Activated gamma-delta T cell treated with anti-CD3 and anti-CD28 coated beads, Interleukin-2, amount 50 U/mL, for 16 hours (primary cell): Measurements from ENCODE around the gene VPS33A.
"Not testable (repeated sequence)": the region's sequence is repeated elsewhere in the genome, so short reads cannot be mapped to it uniquely, and the experiment has no call there.

Experiments used
- DNase-seq: peaks from one replicate; pipeline ENCODE4 v3.0.0-alpha.2; 2020; ENCODE audit warnings: low read depth

VPS33A gene

GRCh38 chr12:122266230-122266901, at the start of gene VPS33A:
Gene VPS33A, minus strand, starts transcription at chr12:122266494. Its CDS starts 86 bp downstream, at chr12:122266408.
- peak; percentile 89 for DNase-seq

GRCh38 chr12:122312926-122313325, 46.6 kb upstream of the VPS33A start:
- no peak for DNase-seq

- DNase-seq = no peak
Measured at GRCh38 chr12:122311696-122312095, 45.4 kb upstream of the VPS33A start.

- no peak for DNase-seq
Measured at GRCh38 chr12:122310626-122311333, 44.5 kb upstream of the VPS33A start.

GRCh38 chr12:122309564-122310121, 43.3 kb upstream of the VPS33A start:
- DNase-seq = no peak

GRCh38 chr12:122308811-122309210, 42.5 kb upstream of the VPS33A start:
- no peak for DNase-seq

- no peak for DNase-seq
Measured at GRCh38 chr12:122306407-122306806, 40.1 kb upstream of the VPS33A start.

GRCh38 chr12:122304924-122305323, 38.6 kb upstream of the VPS33A start:
- no peak for DNase-seq

GRCh38 chr12:122303068-122303467, 36.8 kb upstream of the VPS33A start:
- no peak for DNase-seq

- DNase-seq = no peak
Measured at GRCh38 chr12:122298071-122298748, 31.9 kb upstream of the VPS33A start.

- no peak for DNase-seq
Measured at GRCh38 chr12:122297494-122297893, 31.2 kb upstream of the VPS33A start.

GRCh38 chr12:122295877-122296276, 29.6 kb upstream of the VPS33A start:
- DNase-seq = no peak

GRCh38 chr12:122293081-122293480, 26.8 kb upstream of the VPS33A start:
- DNase-seq = no peak

- no peak for DNase-seq
Measured at GRCh38 chr12:122291431-122291830, 25.1 kb upstream of the VPS33A start.

- DNase-seq = no peak
Measured at GRCh38 chr12:122283680-122284079, 17.4 kb upstream of the VPS33A start.

- DNase-seq = no peak
Measured at GRCh38 chr12:122282061-122282460, 15.8 kb upstream of the VPS33A start.

- no peak for DNase-seq
Measured at GRCh38 chr12:122276242-122276641, 9.9 kb upstream of the VPS33A start.

GRCh38 chr12:122275459-122275858, 9.2 kb upstream of the VPS33A start:
- no peak for DNase-seq

- peak; percentile 20 for DNase-seq
Measured at GRCh38 chr12:122265886-122266229, 436 bp downstream of the VPS33A start.

- no peak for DNase-seq
Measured at GRCh38 chr12:122265476-122265875, 818 bp downstream of the VPS33A start.

GRCh38 chr12:122260735-122261134, 5.6 kb downstream of the VPS33A start:
- not testable (repeated sequence) for DNase-seq

- DNase-seq = not testable (repeated sequence)
Measured at GRCh38 chr12:122258939-122259338, 7.4 kb downstream of the VPS33A start.

- not testable (repeated sequence) for DNase-seq
Measured at GRCh38 chr12:122258462-122258861, 7.8 kb downstream of the VPS33A start.
